Pancreas (tissue), 10 donors: Measurements from ENCODE around the gene NLGN1. TPM values are rescaled to one million over a fixed set of nuclear protein-coding genes. Genes with fewer than 3 reads are reported as not detected.

Experiments used
- ATAC-seq, 4 donors: fragments of 200-7000 bp; cut with Tn5 transposase; one replicate each; pipeline versions ENCODE4 v1.8.0 to v1.9.1; 2020; ENCODE audit warnings: mild to moderate bottlenecking in 4 of 4, moderate library complexity in 4 of 4
- DNase-seq, 6 donors: peaks; one replicate each; pipeline ENCODE4 v3.0.0-alpha.2; 2020
- FAIRE-seq: peaks from 2 replicates; lab custom pipeline; 2012; peaks lifted over from hg19 to GRCh38; lab: Jason Lieb, UNC
- H3K27ac ChIP-seq, 4 donors: fragments of 200-600 bp; sonication (generic); 1 replicate in 3 of 4; 2 replicates in 1 of 4; pipeline versions ENCODE4 v1.5.0 to v1.8.0; 2020
- H3K27me3 ChIP-seq, 4 donors: fragments of 200-600 bp; one replicate each; pipeline ENCODE4 v1.8.0; 2021
- H3K36me3 ChIP-seq, 3 donors: fragments of 200-600 bp; sonication (generic) in 1 of 3; one replicate each; pipeline versions ENCODE4 v1.5.0 to v1.8.0; 2020 to 2021
- H3K4me1 ChIP-seq, 3 donors: fragments of 200-600 bp; one replicate each; pipeline ENCODE4 v1.8.0; 2021
- H3K4me3 ChIP-seq, 4 donors: fragments of 200-600 bp; sonication (generic) in 2 of 4; one replicate each; pipeline versions ENCODE4 v1.5.0 to v1.8.0; 2020 to 2021
- H3K9me3 ChIP-seq, 4 donors: fragments of 200-600 bp; one replicate each; pipeline ENCODE4 v1.8.0; 2021
- CTCF ChIP-seq, 4 donors: fragments of 200-600 bp; sonication (generic) in 3 of 4; IDR thresholded peaks; one replicate each; pipeline versions ENCODE4 v1.5.0 to v1.8.0; 2021; ENCODE audit warnings: antibody characterized with exemption in 4 of 4
- WGBS, 2 donors: extraction: QIAGEN DNeasy Blood & Tissue Kit; methylation state at CpG; one replicate each; pipeline ENCODE4 v1.1.7; 2013; 5-methylcytosine and 5-hydroxymethylcytosine counted together
- intact Hi-C, 3 donors: fragments of 100-400 bp; cut with DNase I; formaldehyde crosslinking; loops; one replicate each; pipeline versions ENCODE4 v1.11.1 to v1.14.2; 2022
- polyA plus RNA-seq, 2 donors: library from polyadenylated mRNA; stranded (reverse); fragments of 200-250 nt; gene quantifications; one replicate each; pipeline ENCODE4 v1.2.3, GENCODE V29; 2013
- total RNA-seq, 6 donors: library from RNA; stranded (reverse); fragmentation: NEBNext Ultra II Directional in 4 of 6; extraction: Animal tissue kit (Norgen Biotek cat#: 25700) in 4 of 6; gene quantifications; one replicate each; pipeline versions ENCODE4 v1.2.1 to v1.2.4, GENCODE V29; 2021 to 2023
- donor health status: healthy with polysubstance abuse.
- donor health status: DM: no; HTN: no; CAD: no; lungs with moderate emphysema.
- donor health status: DM: no; HTN: no; CAD: no.
- donor health status: control.
- donor health status: control.
- donor health status: Bipolar disorder and iron deficiency.
- donor health status: DM: yes; HTN: yes; CAD: no.
- donor health status: DM: no; HTN: no; CAD: no.
- donor health status: DM: no; HTN: no; CAD: no.
- donor health status: DM: yes; HTN: yes; CAD: no.

NLGN1 gene
- total and polyA plus RNA-seq, 8 donors = 0.49 to 2.3 (median 0.84) TPM

GRCh38 chr3:174294616-174295015 is 897.1 kb downstream of the NLGN1 start:
- H3K27me3 ChIP-seq = no peaks in the 10 kb centered on the region
- H3K4me3 ChIP-seq = no peak overlapping the region
- no peak for DNase-seq
- ATAC-seq = no peak
- intact Hi-C loops = no loop called here
- no peaks in the 10 kb centered on the region for H3K4me1 ChIP-seq
- H3K9me3 ChIP-seq = no peaks in the 10 kb centered on the region
- TF ChIP-seq CTCF (IDR thresholded peaks at IDR 0.05) = no peak
- FAIRE-seq = no peak
- no peaks in the 10 kb centered on the region for H3K36me3 ChIP-seq
- H3K27ac ChIP-seq = no peak overlapping the region

GRCh38 chr3:174295306-174296092 is 898.0 kb downstream of the NLGN1 start:
- Histone ChIP-seq H3K27ac (no peak overlapping the region), H3K36me3 (no peaks in the 10 kb centered on the region), H3K4me3 (no peak overlapping the region), H3K9me3 (no peaks in the 10 kb centered on the region), H3K27me3 (no peaks in the 10 kb centered on the region), H3K4me1 (no peaks in the 10 kb centered on the region)
- DNase-seq = no peak
- intact Hi-C loops = no loop called here
- 60 to 71% methylated on average over 7 of the region's 7 CpGs for WGBS, 2 donors
- FAIRE-seq = no peak
- TF ChIP-seq CTCF (IDR thresholded peaks at IDR 0.05) = no peak
- ATAC-seq = no peak

GRCh38 chr3:174302746-174303315 is 905.3 kb downstream of the NLGN1 start:
- no peak for ATAC-seq

GRCh38 chr3:174303907-174304560 is 906.5 kb downstream of the NLGN1 start:
- Histone ChIP-seq H3K4me1 (no peaks in the 10 kb centered on the region), H3K27ac (no peak overlapping the region), H3K27me3 (no peaks in the 10 kb centered on the region), H3K4me3 (no peak overlapping the region), H3K9me3 (no peaks in the 10 kb centered on the region), H3K36me3 (no peaks in the 10 kb centered on the region)
- DNase-seq = no peak
- ATAC-seq = no peak
- 9 to 12% methylated on average over 2 of the region's 2 CpGs for WGBS, 2 donors
- TF ChIP-seq CTCF (IDR thresholded peaks at IDR 0.05) = no peak
- no peak for FAIRE-seq
- intact Hi-C loops = no loop called here

More at GRCh38 chr3:174302746-174303315, 905.3 kb downstream of the NLGN1 start:
- no peaks in the 10 kb centered on the region for H3K27me3 ChIP-seq
- FAIRE-seq (no peak), DNase-seq (no peak)
- no peak for TF ChIP-seq CTCF (IDR thresholded peaks at IDR 0.05)
- no peak overlapping the region for H3K4me3 ChIP-seq
- WGBS, 2 donors = 94 to 95% methylated on average over 1 of the region's 1 CpG
- intact Hi-C loops = no loop called here
- no peaks in the 10 kb centered on the region for H3K36me3 ChIP-seq
- H3K4me1 ChIP-seq = no peaks in the 10 kb centered on the region
- no peak overlapping the region for H3K27ac ChIP-seq
- H3K9me3 ChIP-seq = no peaks in the 10 kb centered on the region
